PC-3 (cell line): ENCODE measurements around the gene DYNC1I1.

Experiments
- EZH2 ChIP-seq: fragments of 300-600 bp; sonication (generic); IDR thresholded peaks from one replicate; pipeline ENCODE4 v1.6.1; 2017; ENCODE audit warnings: antibody characterized with exemption, mild to moderate bottlenecking, low read length; ENCODE audit not compliant: unreplicated experiment
- EZH2phosphoT487 ChIP-seq: fragments of 300-600 bp; sonication (generic); IDR thresholded peaks from 2 replicates; pipeline ENCODE4 v1.6.1; 2018; ENCODE audit warnings: mild to moderate bottlenecking, antibody characterized with exemption, low read length, borderline replicate concordance
- TF ChIP-seq, protein P1 (sequence below): fragments of 300-600 bp; sonication (generic); conservative IDR thresholded peaks from 2 replicates; pipeline ENCODE4 v1.5.1; 2017; ENCODE audit warnings: antibody characterized with exemption, low read depth, mild to moderate bottlenecking, low read length

DNA sequence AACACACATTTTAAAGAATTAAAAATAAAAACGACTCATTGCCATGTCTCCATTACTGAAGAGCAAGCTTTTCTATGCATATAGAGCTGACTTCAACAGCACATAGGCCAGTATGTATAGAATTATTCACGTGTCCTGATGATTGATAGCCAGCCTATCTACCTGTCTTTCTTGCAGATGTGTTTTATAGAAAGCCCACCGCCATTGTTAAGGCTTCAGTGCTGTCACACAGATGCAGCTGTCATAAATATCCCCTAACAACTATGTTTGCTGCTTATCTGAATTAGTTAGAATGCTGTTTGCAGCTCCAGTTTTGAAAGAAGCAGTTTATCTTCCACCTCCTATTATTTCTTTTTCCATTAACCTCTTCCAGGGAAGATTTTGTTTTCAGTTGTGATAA lies 313.6 kb downstream of the DYNC1I1 start:
- TF ChIP-seq, protein P1, sequence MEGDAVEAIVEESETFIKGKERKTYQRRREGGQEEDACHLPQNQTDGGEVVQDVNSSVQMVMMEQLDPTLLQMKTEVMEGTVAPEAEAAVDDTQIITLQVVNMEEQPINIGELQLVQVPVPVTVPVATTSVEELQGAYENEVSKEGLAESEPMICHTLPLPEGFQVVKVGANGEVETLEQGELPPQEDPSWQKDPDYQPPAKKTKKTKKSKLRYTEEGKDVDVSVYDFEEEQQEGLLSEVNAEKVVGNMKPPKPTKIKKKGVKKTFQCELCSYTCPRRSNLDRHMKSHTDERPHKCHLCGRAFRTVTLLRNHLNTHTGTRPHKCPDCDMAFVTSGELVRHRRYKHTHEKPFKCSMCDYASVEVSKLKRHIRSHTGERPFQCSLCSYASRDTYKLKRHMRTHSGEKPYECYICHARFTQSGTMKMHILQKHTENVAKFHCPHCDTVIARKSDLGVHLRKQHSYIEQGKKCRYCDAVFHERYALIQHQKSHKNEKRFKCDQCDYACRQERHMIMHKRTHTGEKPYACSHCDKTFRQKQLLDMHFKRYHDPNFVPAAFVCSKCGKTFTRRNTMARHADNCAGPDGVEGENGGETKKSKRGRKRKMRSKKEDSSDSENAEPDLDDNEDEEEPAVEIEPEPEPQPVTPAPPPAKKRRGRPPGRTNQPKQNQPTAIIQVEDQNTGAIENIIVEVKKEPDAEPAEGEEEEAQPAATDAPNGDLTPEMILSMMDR = no peak
- TF ChIP-seq EZH2phosphoT487 (no peak), EZH2 (no peak)
